ENCODE measurements around the gene IRF9. TPM values are rescaled to one million over a fixed set of nuclear protein-coding genes. Genes with fewer than 3 reads are reported as not detected.

Gene IRF9
- total and polyA plus RNA-seq, 2 of the 13 experiments (the other 11 are each of a cell fraction or from before 2014, with no cell fraction given), result 14.9 to 49.7 TPM

DNA sequence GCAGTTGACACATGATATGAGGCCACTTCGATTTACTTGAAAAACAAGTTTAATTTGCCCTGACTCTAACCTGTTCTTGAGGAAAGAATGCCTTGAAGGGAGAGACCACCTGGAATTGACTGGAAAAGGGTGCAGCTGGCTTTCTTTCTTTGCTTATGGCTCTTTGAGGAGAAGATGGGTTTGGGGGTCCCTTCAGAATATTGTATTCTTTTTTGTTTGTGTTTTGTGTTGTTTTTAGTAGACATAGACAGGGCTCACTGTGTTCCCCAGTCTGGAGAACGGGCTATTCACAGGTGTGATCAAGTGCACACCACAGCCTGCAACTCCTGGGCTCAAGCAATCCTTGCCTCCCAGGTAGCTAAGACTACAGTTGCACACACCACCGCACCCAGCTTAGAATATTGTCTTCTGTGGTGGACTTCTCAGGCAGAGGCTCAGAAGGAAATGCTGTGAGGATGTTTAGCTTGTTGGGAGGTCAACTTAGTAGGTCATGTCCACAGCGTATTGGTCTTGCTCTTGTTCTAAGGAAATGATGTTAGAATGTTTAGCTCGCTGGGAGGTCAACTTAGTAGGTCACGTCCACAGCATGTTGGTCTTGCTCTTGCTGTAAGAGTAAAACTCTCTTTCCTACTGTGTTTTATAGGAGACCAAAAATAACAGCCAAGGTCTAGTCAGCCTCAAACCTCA lies 44.8 kb upstream of the IRF9 start:
- no TSS peak for BruUV-seq (replicated peaks)
- H3K9ac ChIP-seq (ENCODE audit: insufficient read depth, low read depth, low read length), result peak overlapping the region; percentile 99
- no peak for TF ChIP-seq ZNF615 (CRISPR knock-in tag; IDR thresholded peaks at IDR 0.05; ENCODE audit: borderline replicate concordance)
- TF ChIP-seq, protein P1, sequence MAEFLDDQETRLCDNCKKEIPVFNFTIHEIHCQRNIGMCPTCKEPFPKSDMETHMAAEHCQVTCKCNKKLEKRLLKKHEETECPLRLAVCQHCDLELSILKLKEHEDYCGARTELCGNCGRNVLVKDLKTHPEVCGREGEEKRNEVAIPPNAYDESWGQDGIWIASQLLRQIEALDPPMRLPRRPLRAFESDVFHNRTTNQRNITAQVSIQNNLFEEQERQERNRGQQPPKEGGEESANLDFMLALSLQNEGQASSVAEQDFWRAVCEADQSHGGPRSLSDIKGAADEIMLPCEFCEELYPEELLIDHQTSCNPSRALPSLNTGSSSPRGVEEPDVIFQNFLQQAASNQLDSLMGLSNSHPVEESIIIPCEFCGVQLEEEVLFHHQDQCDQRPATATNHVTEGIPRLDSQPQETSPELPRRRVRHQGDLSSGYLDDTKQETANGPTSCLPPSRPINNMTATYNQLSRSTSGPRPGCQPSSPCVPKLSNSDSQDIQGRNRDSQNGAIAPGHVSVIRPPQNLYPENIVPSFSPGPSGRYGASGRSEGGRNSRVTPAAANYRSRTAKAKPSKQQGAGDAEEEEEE (CRISPR knock-in tag; IDR thresholded peaks at IDR 0.05; ENCODE audit: borderline replicate concordance), result no peak
- TF ChIP-seq, protein P2, sequence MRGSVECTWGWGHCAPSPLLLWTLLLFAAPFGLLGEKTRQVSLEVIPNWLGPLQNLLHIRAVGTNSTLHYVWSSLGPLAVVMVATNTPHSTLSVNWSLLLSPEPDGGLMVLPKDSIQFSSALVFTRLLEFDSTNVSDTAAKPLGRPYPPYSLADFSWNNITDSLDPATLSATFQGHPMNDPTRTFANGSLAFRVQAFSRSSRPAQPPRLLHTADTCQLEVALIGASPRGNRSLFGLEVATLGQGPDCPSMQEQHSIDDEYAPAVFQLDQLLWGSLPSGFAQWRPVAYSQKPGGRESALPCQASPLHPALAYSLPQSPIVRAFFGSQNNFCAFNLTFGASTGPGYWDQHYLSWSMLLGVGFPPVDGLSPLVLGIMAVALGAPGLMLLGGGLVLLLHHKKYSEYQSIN (CRISPR knock-in tag; IDR thresholded peaks at IDR 0.05; ENCODE audit: borderline replicate concordance), result no peak
- TF ChIP-seq GABPB1 (CRISPR knock-in tag; IDR thresholded peaks at IDR 0.05), result no peak
- no peak for TF ChIP-seq ARNT (IDR thresholded peaks at IDR 0.05)
- no peak for TF ChIP-seq FOXK1 (CRISPR knock-in tag; IDR thresholded peaks at IDR 0.05; ENCODE audit: borderline replicate concordance, low read depth)
- no peak for TF ChIP-seq KMT2B (CRISPR knock-in tag; IDR thresholded peaks at IDR 0.05)
- no peak for TF ChIP-seq FOSL1 (CRISPR knock-in tag; IDR thresholded peaks at IDR 0.05; ENCODE audit: borderline replicate concordance)
- TF ChIP-seq MEF2D (CRISPR knock-in tag; IDR thresholded peaks at IDR 0.05), result peak; percentile 64; the same call in 1 of the 2 replicates
- no peak for TF ChIP-seq ZNF333 (CRISPR knock-in tag; IDR thresholded peaks at IDR 0.05; ENCODE audit: borderline replicate concordance)
- no peak for TF ChIP-seq EED (CRISPR knock-in tag; IDR thresholded peaks at IDR 0.05)
- no peak for TF ChIP-seq FOXK2 (IDR thresholded peaks at IDR 0.05)
- TF ChIP-seq, protein P3, sequence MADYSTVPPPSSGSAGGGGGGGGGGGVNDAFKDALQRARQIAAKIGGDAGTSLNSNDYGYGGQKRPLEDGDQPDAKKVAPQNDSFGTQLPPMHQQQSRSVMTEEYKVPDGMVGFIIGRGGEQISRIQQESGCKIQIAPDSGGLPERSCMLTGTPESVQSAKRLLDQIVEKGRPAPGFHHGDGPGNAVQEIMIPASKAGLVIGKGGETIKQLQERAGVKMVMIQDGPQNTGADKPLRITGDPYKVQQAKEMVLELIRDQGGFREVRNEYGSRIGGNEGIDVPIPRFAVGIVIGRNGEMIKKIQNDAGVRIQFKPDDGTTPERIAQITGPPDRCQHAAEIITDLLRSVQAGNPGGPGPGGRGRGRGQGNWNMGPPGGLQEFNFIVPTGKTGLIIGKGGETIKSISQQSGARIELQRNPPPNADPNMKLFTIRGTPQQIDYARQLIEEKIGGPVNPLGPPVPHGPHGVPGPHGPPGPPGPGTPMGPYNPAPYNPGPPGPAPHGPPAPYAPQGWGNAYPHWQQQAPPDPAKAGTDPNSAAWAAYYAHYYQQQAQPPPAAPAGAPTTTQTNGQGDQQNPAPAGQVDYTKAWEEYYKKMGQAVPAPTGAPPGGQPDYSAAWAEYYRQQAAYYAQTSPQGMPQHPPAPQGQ (CRISPR knock-in tag; IDR thresholded peaks at IDR 0.05; ENCODE audit: borderline replicate concordance), result no peak
- TF ChIP-seq, protein P4, sequence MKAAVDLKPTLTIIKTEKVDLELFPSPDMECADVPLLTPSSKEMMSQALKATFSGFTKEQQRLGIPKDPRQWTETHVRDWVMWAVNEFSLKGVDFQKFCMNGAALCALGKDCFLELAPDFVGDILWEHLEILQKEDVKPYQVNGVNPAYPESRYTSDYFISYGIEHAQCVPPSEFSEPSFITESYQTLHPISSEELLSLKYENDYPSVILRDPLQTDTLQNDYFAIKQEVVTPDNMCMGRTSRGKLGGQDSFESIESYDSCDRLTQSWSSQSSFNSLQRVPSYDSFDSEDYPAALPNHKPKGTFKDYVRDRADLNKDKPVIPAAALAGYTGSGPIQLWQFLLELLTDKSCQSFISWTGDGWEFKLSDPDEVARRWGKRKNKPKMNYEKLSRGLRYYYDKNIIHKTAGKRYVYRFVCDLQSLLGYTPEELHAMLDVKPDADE (CRISPR knock-in tag; IDR thresholded peaks at IDR 0.05), result no peak
- no peak for TF ChIP-seq PHB2 (IDR thresholded peaks at IDR 0.05; ENCODE audit: partially characterized antibody)
- TF ChIP-seq ZNF761 (CRISPR knock-in tag; conservative IDR thresholded peaks at IDR 0.05), result no peak
- no peak for TF ChIP-seq RBAK (CRISPR knock-in tag; IDR thresholded peaks at IDR 0.05)
- TF ChIP-seq ZBTB20 (CRISPR knock-in tag; IDR thresholded peaks at IDR 0.05; ENCODE audit: borderline replicate concordance, low read depth), result peak; percentile 73; the same call in 1 of the 2 replicates
- peak; percentile 63 for TF ChIP-seq ZNF781 (CRISPR knock-in tag; IDR thresholded peaks at IDR 0.05; ENCODE audit: borderline replicate concordance, not compliant biosample characterization)

More for the DNA sequence above, 44.8 kb upstream of the IRF9 start:
- Histone ChIP-seq H3K4me1 (ENCODE audit: insufficient read depth, low read length) (peaks cover 34% of the 10 kb centered on the region), H3K4me3 (replicated peaks in 1 of 3; ENCODE audit: insufficient read depth in 1 of 3, low read depth in 2 of 3, low read length in 3 of 3) (peak overlapping the region; percentile 65 to 96 (median 85)), H3K9me3 (ENCODE audit: low read length) (no peaks in the 10 kb centered on the region), H2AFZ (ENCODE audit: low read length) (no peak overlapping the region), H3K27ac (ENCODE audit: extremely low read length, insufficient read depth, low read length) (peak overlapping the region; percentile 98), H3K36me3 (replicated peaks in 1 of 2; ENCODE audit: control insufficient read depth in 1 of 2, insufficient read depth in 2 of 2, low read length in 2 of 2) (peaks cover 43 to 48% of the 10 kb centered on the region in 2 experiments), H4K20me1 (ENCODE audit: insufficient read depth, low read length) (no peaks in the 10 kb centered on the region), H3K79me2 (ENCODE audit: insufficient read depth, low read length) (peaks cover 33% of the 10 kb centered on the region), H3K4me2 (ENCODE audit: low read depth, low read length) (peak overlapping the region; percentile 92), H3K27me3 (ENCODE audit: control insufficient read depth in 1 of 2, insufficient read depth in 2 of 2, low read length in 2 of 2) (no peaks in the 10 kb centered on the region; a peak in 1 of 5 replicates)
- POLR2A ChIA-PET, result interaction anchor here (0.6 to 15.5 kb wide), 12 partner anchors 13 to 1245 kb away, joined by 3 to 977 read pairs (median 70); partner anchors contain the start of genes EMC9, FITM1, IPO4 and IRF9
- in situ Hi-C loops (cut with HindIII; ENCODE audit: extremely low pct_ligation_motif_present, low pct_unique_long_range_greater_than_20kb) (loop anchor here (25.0 kb wide), 1 partner anchor 1529 kb away; the partner anchor contains the start of genes ABHD4 and DAD1), intact Hi-C loops (cut with micrococcal nuclease; ENCODE audit: unreplicated experiment) (loop anchor here (10.0 kb wide), 2 partner anchors 811 to 1021 kb away; partner anchors contain the start of genes ACIN1, BCL2L2, C14orf119 and PPP1R3E)
- CTCF ChIA-PET (ENCODE audit: low intra/inter-chr PET ratio, low total read pairs), result no interaction called here
- DNase-seq (ENCODE audit: low spot score) (no peak), FAIRE-seq (no peak), ATAC-seq (no peak)
- WGBS (ENCODE audit: low lambda C conversion rate), result 83% methylated on average over 6 of the region's 6 CpGs

Data from HepG2 (cell line).